NCI-H526 treated with DMSO at 0.1 percent for 48 hours (cell line): ENCODE measurements around the gene MPV17.
A peak's percentile ranks its signal among the peaks of the same experiment; 100 is the strongest.
"Not testable (repeated sequence)": the region's sequence is repeated elsewhere in the genome, so short reads cannot be mapped to it uniquely, and the experiment has no call there.

ENCODE experiments used
- DNase-seq: peaks from one replicate; lab custom pipeline; 2025; lab: John Stamatoyannopoulos, UW

MPV17 gene

DNA sequence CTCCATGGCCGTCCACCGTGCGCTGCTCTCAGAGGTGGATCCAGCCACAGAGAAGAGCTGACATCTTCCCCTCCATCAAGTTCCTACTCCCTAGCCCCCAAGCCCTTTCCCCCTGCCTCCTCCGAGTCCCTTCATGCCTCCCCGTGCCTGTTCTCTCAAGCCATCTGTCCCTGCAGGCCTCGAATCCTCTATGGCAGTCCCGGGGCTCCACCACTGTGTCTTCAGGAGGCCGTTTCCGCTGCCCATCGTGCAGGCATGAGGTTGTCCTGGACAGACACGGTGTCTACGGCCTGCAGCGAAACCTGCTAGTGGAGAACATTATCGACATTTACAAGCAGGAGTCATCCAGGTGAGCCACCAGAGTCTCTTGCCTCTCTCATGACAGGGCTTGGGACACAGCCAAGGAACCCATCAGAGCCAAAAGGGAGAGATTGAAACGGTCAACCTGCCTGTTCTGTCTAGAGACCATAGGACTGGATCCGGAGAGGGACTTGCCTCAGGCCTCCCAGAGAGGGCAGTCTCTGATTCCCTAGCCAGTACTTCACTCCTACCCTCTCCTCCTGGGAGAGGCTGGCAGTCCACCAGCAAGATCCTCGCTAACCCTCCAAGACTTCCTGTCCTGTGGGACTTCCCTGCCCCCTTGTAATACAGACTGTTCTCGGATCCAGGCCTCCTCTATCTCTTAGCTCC, 24.4 kb downstream of the MPV17 start:
- no peak for DNase-seq

DNA sequence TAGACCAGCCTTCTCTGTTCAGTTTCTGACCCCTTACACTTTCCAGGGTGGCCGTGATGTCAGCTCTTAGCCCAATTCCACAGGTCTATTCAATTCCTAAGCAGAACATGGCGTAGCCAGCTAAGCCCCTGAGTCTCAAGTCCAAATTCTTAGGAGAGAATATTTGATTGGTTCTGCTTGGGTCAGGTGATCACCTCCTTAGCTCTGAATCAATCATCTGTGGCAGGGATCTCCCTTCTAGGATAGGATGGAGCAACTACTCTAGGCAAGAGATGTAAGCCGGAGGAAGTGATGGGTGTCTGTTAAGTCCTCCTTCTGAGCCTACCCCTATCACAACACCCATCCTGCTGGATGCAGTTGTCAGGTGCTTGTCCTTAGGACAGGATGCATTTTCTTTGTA, 25.7 kb downstream of the MPV17 start:
- no peak for DNase-seq

DNA sequence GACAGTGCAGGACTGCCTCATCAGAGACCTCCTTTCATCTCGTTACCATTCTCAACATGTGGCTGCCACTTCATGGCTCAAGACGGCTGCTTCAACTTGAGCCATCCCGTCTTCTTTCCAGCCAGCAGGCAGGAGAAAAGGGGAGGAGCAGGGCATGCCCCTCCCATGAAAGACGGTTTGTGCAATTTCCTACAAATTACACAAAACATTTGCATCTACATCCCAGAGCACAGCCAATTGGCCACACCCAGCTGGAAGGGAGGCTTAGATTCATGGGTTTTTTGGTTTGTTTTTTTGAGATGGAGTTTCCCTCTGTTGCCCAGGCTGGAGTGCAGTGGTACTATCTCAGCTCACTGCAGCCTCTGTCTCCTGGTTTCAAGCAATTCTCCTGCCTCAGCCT, 26.4 kb downstream of the MPV17 start:
- peak; percentile 6 for DNase-seq

DNA sequence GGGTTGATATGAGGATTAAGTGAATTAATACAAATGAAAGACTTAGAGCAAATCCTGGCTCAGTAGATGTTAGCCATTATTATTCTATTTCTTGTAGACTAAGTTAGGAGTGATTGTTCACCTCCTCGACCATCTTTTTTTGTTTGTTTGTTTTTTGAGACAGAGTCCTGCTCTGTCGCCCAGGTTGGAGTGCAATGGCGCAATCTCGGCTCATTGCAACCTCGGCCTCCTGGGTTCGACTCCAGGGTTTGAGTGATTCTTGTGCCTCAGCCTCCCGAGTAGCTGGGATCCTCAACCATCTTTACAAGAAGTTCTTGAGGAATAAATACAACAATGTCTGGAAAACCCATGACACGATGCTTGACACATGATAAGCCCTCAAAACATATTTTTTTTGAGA, 28.0 kb downstream of the MPV17 start:
- DNase-seq, result no peak

DNA sequence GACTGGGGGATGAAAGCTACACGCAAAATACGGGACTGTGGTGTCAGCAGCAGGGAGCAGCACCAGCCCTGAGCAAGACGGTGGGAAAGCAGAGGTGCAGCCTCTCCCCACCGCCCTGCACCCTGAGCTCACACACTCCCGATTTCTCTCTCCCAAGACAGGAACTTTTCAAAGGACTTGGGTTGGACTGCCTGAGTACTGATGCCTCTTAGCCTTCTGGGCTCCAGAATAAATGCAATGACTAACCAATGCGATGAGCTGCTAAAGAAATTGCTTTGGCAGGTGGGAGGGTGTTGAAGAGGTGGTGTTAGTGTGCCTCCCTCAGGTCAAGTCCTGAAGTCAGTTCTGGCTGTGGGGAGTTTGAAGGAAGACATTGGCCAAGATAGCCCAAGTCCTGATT, 31.0 kb downstream of the MPV17 start:
- no peak for DNase-seq

DNA sequence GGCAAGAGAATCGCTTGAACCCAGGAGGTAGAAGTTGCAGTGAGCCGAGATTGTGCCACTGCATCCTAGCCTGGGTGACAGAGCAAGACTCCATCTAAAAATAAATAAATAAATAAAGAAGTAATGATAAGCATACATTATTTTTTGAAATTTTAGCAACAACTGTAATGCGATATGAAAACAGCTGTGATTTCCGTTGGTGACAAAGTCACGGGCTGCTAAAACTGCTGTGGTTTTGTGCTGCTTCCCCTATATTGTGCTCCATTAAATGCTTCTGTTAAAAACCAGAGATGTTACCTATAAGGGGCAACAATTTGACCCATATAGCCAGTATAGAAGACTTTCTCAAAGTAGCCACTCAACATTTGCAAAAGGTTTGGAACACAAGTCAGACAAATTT, 32.3 kb downstream of the MPV17 start:
- no peak for DNase-seq

DNA sequence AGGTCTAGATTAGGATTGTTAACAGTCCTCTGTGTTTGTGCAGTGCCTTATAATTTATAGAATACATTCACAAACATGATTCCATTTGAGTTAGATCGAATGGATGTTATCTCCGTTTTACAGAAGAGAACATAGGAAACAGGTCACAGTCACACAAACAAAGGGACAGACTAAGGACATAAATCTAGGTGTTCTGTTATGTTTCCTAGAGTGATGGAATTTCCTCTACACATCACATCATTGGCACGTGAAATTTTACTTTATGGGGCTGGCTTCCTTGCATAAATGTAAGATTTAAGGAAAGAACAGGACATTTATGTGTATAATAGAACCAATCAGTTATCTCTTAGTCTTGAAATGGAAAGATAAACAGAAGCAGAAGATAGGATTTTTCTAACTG, 34.3 kb downstream of the MPV17 start:
- DNase-seq, result no peak

DNA sequence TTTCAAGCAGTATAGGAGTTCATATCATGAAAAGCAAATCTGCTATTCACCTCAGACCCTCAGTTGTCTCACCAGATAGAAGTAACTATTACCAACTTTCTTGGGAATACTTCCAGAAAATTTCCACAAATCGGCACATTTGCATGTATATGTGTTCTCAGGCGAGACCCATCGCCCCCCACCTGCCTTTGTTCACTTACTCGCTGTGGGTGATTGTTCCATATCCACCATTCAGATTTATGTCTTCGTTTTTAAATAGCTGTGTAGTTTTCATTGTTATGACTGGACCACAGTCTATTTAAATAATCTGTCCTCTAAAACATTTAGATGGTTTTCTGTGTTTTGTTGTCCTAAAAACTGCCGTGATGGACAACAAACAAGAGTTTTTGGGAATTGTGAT, 37.4 kb downstream of the MPV17 start:
- no peak for DNase-seq

DNA sequence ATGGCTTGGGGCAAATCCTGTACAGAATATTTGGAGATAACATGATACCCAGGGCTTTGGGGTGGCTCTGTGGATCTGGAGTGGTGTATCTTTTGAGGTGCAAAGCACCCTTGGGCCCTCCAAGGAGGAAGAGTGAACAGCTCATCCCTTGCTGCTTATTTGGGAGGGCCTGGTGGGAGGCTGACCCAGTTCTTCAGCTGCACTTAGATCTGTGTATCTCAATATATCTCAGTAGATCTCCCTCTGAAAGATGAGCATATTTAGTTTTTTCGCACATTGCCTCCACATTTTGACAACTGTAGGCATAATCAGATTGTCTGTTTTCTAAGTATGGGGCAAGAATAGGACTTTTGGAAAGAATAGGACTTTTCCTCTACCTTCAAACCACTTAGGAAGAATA, 37.9 kb downstream of the MPV17 start:
- no peak for DNase-seq

DNA sequence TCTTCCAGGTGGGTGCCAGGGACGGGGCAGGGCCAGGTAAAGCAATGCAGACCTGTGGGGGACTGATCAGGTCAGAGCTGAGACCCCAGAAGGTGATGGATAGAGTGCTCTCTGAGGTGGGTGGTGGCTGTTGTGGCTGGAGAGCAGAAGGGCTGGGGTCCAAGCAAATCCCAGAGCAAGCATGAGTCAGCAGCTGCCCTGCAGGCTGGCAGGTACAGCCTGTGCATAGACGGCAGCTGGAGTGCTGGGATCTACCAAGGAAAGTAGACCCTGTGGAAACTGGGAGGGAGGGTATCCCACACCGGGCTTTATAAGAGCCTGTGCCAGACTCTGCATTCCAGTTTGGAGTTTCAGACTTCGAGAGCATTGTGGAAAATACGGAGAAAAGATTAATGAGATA, 40.0 kb downstream of the MPV17 start:
- no peak for DNase-seq

DNA sequence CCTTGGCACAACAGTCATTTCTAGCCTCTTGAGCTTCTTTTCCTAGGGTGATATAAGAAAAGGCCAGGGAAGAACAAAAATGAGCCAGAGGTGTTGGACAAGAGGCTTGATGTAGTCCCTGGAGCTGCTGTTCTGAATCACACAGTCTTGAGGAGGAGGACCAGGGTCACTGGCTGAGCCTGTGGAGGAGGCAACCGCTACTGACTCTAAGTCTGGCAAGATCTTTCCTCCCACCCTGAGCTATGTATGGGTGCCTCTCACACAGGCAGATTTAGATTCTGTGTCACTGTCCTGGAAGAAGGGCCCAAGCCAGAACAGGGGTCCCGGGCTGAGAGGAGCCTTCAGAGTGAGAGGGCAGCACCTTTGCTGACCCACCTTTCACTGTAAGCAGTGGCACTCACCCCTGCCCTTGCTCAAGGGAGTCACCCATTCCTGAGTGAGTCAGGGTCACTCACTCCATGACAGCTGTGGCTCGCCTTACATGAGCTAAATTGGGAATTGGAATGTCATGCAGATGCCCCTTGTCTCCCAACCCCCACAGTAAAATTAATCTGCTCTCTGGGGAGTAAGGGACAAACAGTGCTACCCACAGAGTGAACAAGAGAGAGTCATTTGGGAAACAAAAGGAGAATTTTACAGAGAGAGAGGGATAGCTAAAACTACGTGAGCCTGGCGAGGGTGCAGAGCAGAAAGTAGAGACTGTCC, 40.9 kb downstream of the MPV17 start, which contains the start of gene TRIM54:
Gene TRIM54, plus strand, starts transcription at position 575 of the 705 bp plus-strand sequence. CDS start 303 bp downstream, outside the sequence.
- DNase-seq, result no peak

DNA sequence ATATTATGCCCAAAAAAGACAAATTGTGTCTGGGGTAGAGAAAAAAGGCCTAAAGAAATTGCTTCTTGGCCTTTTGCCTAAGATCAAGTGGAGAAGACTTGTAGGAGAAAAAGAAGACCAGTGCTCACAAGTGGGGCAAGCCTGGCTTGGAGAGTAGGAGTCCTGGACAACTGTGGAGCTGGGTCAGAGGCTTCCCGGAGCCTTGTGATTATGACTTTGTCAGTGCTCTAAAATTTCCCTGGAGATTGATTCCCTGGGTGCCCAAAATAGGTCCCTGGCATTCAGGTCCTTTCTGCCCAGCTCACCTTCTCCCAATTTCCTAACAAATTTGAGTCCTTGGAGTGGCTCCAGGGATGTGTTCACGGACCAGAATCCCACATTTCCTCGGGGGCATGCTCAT, 41.5 kb downstream of the MPV17 start:
- no peak for DNase-seq

DNA sequence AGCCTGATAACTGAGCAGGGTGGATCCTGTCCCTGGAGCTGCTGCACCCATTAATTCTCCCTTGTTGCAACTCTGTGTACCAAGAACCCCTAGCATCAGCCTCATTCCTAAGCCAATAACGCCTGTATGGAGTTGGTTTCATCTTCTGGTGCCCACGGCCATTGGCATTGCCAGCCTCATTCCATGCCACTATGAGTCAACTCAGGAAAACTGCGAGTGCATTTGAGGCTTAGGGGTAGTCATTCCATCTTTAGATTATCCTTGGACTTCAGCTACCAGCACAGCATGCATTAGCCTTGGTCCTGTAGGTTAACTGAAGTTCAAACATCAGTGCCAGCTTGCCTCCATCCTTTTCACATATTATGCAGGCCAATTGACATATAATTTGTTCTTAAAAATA, 42.1 kb downstream of the MPV17 start:
- no peak for DNase-seq

DNA sequence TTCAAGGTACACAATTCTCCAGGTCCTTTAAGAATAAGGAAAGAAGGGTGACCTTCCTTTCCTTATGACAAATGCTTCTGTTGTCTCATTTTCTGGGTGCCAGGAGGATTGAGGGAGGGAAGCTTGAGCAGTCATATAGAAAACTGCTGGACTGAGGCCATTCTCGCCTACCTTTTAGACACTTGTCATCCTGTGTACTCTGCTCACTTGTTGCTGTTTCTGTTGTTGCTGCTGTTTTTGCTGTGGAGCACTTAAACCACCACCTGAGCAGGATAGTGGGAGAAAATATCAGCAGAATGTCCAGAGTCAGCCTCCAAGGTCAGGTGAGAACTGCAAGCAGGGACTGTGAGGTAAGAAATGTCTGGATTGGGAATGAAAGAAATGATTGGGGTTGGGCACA, 44.9 kb downstream of the MPV17 start:
- no peak for DNase-seq

DNA sequence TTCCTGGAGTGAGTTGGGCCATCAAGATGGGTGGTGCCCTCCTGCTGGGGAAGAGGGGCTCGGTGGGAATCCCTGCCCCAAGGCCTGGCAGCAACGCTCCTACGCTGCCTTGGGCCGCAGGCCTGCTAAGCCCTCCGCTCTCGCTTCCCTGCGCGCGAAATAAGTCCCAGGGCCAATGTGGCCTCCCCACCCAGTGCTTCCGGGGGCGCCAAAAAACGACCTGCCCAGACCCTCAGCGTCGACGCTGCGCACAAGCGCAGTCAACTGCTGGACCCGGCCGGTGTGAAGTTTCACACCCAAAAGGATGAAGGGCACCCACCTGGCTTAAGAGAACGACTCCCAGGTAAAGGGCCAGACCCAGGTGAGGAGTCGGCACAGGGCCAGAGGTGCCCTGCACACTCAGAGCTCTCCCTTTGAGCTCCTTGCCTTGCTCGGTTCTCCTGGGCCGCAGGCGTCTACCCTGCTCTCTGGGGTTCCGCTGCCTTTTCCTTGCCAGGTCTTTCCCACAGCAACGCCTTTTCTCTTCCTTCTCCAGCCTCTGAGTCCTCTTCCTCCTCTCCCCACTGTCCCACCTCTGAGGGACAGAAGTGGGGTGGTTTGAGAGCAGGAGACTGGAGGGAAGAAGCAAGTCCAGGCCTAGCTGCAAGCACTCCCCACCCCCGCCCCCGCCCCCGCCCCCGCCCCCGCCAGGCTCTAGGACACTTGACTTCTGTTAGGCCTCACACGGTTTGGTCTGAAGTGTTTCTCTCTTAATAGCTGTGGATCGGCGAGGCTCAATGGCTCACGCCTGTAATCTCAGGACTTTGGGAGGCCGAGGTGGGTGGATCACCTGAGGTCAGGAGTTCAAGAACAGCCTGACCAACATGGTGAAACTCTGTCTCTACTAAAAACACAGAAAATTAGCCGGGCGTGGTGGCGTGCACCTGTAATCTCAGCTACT, 47.4 kb downstream of the MPV17 start, which contains the start of gene DNAJC5G:
Gene DNAJC5G, plus strand, starts transcription at position 223 of the 940 bp plus-strand sequence. CDS start 1,296 bp downstream, outside the sequence.
- no peak for DNase-seq

DNA sequence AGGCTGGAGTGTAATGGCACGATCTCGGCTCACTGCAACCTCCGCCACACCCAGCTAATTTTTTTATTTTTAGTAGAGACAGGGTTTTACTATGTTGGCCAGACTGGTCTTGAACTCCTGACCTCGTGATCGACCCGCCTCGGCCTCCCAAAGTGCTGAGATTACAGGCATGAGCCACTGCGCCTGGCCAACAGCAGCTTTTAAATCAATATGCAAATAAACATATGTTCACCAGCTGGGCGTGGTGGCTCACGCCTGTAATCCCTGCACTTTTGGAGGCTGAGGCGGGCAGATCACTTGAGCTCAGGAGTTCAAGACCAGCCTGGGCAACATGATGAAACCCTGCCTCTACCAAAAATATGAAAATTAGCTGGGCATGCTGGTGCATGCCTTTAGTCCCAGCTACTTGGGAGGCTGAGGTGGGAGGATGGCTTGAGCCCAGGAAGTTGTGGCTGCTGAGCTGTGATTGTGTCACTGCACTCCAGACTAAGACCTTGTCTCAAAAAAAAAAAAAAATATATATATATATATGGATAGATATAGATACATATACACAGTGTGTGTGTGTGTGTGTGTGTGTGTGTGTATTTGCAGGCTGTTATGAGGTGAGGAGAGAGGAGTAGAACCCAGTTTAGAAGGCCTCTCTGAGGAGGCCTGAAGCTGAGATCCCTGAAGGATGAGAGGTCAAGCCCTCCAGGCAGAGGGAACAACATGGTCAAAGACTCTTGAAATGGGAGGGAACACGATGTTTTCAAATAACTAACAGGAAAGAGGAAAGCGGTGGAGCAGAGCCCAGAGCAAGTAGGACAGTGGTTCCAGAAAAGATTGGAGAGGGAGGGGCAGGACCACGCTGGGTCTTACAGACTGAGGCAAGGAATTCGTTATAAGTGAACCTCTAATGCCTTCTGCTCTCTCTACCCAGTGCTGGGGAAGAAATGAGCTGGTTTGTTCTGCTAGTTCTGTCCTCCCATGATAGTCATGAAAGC, 50.1 kb downstream of the MPV17 start:
- DNase-seq, result not testable (repeated sequence)

DNA sequence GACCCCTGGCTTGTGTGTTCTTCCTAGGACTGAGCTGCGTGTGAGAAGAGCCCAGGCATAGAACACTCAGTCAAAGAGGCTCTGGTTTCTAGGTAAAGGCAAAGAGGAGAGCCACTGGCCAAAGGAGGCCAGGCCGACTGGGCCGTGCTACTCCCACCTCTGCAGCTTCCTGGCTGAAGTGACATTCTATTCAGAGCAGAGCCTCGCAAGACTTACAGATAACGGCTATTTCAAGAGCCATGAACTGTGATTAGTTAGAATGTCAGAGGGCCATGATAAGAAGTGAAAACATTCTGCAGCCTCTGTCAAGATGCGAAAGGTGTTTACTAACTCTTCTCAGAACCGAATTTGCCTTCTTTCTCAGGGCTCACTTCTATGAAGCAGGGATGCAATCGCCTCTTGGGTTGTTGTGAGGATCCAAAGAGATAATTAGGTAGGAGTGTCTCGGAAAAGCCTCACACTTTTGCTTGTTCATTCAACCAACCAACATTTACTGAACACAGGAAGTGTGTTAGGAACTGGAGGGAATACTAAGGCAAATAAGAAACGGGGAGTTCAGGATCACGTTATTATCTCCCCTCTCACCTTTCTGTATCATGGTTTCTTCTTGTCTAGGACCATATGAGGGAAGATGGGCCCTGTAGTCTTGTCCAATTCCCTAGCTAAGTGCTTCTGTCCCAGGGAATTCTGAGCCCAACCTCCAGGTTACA, 51.1 kb downstream of the MPV17 start:
- DNase-seq, result no peak

DNA sequence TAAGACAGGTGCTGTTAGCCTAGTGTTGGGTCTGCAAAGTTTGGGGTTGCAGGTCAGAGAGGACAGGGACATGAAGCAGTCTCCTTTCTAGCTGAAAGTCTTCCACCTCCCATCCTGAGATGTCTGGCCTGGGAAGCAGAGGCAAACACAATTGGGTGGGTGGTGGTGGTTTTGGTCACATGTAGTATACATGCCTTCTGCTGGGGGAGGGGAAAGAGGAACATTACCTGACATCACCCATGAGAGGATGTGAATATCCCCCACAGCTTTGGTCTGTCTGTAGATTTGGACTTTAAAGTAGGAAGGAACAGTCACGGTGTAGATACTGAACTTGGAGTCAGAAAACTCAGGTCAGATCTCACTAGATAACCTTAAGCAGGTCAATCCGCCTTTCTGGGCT, 52.2 kb downstream of the MPV17 start:
- no peak for DNase-seq

DNA sequence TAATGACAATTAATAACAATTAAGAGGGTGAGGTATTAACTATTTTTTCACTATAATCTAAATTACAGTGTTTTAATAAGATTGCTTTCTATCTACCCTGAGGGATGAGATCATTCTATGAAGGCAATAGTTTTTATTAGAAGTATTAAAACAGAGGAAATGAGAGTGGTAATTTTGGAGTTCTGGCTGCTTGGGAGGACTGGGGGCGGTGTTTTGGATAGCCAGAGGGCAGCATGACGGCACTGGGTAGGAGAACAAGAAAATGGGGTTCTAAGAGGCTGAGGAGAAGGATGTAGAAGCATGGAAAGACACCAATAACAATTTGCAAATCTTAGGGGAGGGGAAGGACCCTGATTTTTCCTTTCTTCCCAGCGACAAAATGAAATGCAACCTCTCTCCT, 52.8 kb downstream of the MPV17 start:
- no peak for DNase-seq

DNA sequence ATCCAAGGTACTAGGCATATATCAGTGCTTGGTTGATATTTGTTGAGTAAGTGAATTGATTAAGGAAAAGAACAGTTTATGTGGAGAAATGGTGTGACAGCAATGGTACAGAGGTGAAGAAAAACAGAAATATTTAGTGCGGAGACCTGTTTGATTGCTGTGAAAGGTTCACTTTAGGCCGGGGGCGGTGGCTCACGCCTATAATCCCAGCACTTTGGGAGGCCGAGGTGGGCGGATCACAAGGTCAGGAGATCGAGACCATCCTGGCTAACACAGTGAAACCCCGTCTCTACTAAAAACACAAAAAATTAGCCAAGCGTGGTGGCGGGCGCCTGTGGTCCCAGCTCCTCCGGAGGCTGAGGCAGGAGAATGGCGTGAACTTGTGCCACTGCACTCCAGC, 54.6 kb downstream of the MPV17 start:
- not testable (repeated sequence) for DNase-seq

DNA sequence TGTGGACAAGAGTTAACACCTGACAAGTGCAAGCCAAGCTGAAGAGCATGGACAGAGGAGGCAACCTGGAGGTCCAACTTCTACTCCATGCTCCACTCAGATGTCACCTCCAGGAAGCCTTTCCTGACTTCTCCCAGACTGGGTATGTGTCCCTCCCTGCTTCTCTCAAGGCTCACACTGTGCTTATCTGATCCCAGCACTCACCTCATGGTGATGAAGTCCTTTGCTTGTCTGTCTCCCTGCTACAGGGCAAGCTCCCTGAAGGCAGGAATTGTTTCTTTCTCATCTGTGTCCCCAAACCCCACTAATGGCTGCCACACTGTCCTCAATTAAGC, 57.4 kb downstream of the MPV17 start:
- DNase-seq, result no peak
